HG03520 (cell line): ENCODE results near the gene GPR12.
"Not testable (repeated sequence)": the region's sequence is repeated elsewhere in the genome, so short reads cannot be mapped to it uniquely, and the experiment has no call there.

Source experiments
- ATAC-seq: cut with Tn5 transposase; IDR thresholded peaks from one replicate; pipeline ENCODE4 v1.9.1; 2021; ENCODE audit warnings: mild to moderate bottlenecking, moderate library complexity; ENCODE audit not compliant: unreplicated experiment

Gene GPR12

DNA sequence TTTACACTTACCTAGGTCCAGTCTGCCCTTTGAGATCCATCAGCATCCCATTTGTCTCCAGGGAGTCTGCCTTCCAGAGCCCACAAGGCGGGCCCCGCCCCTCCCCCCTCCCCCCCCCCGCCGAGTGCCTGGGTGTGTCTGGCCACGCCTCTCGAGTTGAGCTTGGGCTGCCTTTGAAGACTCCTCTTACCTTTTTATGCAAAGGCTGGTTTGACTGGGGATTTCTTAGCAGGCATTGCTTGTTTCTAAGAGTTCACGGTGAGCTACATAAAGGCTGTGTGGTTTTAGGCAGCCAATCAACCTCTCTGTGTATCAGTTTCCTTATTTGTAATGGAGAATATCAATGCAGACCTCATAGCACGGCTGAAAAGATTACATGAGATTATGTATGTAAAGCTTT is 11.3 kb downstream of the GPR12 start:
- ATAC-seq = no peak

GRCh38 chr13:26747706-26748105 is 12.9 kb downstream of the GPR12 start:
- no peak for ATAC-seq

DNA sequence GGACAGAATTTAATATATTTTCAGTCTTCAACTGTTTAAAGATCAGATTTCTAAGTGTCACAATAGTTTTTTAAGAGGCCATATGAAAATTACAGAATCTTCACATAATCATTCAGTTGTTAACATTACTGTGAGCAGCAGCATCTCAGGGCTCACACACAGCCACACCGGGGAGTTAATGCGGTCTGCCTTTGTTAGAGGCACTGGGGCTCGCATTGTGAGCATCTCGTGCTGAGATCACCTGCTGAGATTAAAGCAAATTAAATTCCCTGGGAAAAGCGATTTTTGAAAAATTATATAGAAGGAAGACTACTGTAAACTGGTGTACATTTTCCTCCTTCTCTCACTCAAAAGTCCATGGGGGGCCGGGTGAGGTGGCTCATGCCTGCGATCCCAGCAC is 16.6 kb downstream of the GPR12 start:
- ATAC-seq = no peak

- no peak for ATAC-seq
These were observed 17.8 kb downstream of the GPR12 start for GRCh38 chr13:26742691-26743358.

DNA sequence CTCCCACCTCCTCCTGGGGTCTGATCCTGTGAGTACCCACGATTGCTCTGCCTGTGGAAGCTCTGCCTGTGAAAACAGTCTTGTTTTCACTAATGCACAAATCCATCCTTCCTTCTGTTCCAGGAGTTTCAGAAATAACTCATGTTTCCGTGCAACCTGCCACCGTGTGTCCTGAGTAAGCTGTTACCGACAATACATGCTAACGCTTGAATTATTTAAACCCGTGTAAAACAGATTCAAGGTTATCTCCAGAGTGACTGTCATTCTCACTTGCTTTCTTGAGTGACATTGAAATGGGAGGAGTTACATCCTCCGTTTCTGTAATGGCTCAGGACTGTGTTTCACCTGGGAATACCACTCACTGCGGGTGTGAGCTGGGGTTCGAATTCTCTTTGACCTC is 24.9 kb downstream of the GPR12 start:
- no peak for ATAC-seq

- no peak for ATAC-seq
These were observed 33.0 kb downstream of the GPR12 start for GRCh38 chr13:26727633-26728032.

- ATAC-seq = no peak
These were observed 33.5 kb downstream of the GPR12 start for GRCh38 chr13:26727122-26727521.

DNA sequence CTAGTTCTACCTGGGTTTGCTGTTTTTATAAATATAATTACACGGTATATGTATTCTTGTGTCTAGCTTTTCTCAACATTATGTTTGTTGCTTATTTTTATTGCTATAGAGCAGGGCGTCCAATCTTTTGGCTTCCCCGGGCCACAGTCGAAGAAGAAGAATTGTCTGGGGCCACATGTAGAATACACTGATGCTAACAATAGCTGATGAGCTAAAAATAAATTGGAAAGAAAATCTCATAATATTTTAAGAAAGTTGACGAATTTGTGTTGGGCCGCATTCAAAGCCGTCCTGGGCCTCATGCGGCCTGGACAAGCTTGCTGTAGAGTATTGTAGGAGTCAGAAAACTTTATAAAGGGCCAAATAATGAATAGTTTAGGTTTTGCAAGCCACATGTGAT is 33.9 kb downstream of the GPR12 start:
- no peak for ATAC-seq

GRCh38 chr13:26723620-26724019 is 37.0 kb downstream of the GPR12 start:
- ATAC-seq = not testable (repeated sequence)

GRCh38 chr13:26722321-26722720 is 38.3 kb downstream of the GPR12 start:
- no peak for ATAC-seq

- no peak for ATAC-seq
These were observed 39.1 kb downstream of the GPR12 start for GRCh38 chr13:26721251-26722121.

DNA sequence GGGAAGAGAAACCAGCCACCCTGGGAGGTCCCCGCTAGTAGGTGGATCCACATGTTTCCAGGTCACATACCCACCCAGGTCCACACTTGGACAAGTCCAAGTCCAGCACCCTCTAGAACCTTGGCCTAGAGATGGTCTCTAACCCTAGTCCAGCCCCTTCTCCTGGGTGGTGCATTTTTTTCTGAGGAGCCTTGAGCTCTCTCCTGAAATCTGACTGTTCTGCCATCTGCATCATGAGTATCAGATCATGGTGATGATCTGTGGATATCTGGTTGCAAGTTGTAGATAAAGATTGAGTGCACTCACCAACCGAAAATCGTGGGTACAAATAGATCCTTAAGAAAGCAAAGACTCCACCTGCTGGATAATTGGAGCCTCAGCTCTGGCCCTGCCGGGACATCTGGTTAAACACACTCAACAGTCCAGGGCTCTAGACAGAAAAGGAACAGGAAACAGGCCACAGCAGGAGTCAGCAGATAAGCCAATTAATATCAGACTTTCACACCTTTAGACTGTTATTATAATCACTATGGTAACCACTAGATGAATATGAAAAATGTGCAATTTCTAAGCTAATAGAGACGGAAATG is 41.1 kb downstream of the GPR12 start:
- no peak for ATAC-seq

- no peak for ATAC-seq
These were observed 41.7 kb downstream of the GPR12 start for GRCh38 chr13:26718872-26719271.

GRCh38 chr13:26718146-26718545 is 42.4 kb downstream of the GPR12 start:
- ATAC-seq = no peak

DNA sequence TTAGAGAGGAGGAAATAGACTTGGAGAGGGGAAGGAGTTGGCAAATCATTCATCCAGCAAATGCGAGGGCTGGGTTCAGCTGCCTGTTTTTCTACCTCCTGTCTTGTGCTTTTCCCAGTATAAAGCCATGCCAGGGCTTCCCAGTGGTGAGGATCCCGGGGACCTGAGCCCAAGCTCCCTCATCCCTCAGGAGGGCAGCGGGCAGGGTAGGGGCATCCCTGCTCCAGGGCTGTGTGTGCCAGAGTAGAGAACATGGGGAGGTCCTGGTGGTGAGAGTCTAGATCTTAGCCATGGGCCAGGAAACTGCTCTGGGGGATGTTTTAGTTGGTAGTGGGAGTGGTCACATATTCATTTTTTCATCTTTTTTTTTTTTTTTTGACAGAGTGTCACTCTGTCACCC is 43.6 kb downstream of the GPR12 start:
- no peak for ATAC-seq

- no peak for ATAC-seq
These were observed 47.2 kb downstream of the GPR12 start for GRCh38 chr13:26713341-26713740.

DNA sequence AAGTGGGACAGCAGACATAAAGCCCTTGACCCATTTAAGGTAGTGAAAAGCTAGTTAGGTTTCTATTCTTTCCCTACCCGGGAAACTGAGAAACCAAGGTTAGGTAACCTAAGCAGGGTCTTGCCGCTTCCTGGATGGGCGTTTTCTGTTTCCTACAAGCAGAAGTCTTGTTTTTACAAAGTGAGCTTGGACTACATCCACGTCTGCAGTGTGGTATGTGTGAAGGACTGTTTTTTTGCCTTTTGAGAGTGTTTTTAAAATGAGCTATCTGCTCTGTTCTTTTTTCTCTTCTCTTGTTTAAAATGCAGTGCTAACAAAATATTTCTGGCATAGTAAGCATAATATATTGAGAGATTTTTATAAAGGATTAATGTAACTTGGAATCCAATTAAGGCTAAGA is 49.4 kb downstream of the GPR12 start:
- no peak for ATAC-seq

- no peak for ATAC-seq
These were observed 50.4 kb downstream of the GPR12 start for GRCh38 chr13:26710166-26710565.

- ATAC-seq = no peak
These were observed 51.1 kb downstream of the GPR12 start for GRCh38 chr13:26709461-26709860.

- no peak for ATAC-seq
These were observed 52.6 kb downstream of the GPR12 start for GRCh38 chr13:26708007-26708297.

DNA sequence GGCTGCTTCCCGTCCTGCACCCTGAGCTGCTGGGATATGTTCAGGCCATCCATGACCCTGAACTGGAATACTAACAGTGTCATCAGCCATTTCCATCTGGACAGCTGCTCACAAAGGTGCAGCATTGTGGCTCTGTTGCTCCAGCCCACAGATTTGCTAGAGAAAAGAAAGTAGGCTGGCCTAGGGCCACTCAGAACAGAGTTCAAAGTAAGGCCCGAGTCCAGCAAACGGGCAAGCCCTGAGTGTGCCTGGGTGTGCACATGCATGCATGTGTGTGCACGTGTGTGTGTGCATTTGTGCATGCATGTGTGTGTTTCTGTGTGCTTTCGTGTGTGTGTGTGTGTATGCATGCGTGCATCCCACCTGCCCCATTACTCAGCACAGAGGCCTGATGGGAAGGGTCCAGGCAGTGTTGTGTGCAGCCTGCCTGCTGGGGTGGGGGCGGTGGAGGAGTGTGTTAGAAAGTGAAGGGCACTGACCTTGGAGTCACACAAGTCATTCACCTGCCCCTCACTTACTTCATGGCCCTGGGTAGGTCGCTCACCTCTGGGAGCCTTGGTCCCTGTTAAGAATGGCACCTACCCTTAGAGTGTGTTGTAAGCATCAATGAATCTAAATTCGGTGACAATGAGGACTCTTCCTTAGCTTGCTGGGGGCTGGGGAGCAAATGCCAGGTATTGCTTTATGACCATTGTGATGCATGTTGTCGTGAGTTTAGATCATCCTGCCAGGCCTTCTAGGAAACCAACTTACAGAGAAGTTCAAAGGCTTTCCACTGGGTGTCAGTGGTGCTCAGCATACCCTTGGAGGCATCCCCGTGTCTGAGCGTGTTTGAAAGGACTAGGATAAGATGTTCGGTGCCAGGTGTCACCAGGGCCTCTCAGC is 53.2 kb downstream of the GPR12 start:
- ATAC-seq = no peak
